NCI-H2107 treated with DMSO at 0.1 percent for 48 hours (cell line): ENCODE measurements around the gene CCT3.
"Not testable (repeated sequence)": the region's sequence is repeated elsewhere in the genome, so short reads cannot be mapped to it uniquely, and the experiment has no call there.

Experiments used
- DNase-seq: peaks from one replicate; lab custom pipeline; 2025; ENCODE audit not compliant: unreplicated experiment; lab: John Stamatoyannopoulos, UW

CCT3 gene

DNA sequence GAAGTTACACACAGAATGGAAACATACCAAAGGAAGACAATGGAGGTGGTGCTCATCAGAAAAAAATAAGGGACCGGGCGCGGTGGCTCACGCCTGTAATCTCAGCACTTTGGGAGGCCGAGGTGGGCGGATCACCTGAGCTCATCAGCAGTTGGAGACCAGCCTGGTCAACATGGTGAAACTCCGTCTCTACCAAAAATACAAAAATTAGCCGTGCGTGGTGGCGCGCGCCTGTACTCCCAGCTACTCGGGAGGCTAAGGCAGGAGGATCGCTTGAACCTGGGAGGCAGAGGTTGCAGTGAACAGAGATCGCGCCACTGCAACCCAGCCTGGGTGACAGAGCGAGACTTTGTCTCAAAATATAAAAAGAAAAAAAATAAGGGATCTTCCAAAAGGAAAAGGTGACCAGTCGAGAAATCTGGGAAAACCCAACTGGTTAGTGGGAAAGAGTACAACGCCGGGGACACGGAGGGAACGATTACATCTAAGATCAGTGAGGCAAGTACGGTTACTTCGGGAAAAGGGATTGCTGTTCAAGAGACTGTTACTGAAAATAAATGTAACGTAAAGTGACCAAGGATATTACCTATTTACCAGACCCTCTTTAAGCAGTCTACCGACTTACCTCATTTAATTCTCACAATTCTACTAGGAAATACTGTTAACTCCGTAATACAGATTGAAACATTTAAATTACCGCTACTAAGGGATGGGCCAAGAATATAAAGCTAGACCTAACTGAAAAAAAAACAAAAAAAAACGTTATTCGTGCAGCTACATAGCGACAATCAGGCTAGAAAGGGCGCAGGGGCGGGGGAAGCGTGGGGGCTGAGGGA, 822 bp downstream of the CCT3 start:
- no peak for DNase-seq

DNA sequence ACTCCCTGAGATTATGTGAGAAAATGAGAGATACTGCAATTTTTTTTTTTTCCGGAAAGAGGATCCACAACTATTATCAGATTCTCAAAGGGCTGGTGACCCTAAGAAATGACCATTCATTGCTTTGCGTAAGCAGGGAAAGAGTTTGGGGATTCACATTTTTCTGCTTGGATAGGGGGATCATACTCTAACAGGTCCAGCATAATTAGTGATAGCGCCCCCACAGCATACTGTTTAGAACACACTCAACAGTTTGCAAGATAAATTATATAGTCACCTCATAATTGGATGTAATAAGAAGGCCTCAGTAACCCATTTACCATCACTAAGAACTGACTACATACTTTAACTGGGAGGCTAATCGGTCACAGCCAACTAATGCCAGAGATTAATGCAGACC, 1.9 kb downstream of the CCT3 start:
- no peak for DNase-seq

DNA sequence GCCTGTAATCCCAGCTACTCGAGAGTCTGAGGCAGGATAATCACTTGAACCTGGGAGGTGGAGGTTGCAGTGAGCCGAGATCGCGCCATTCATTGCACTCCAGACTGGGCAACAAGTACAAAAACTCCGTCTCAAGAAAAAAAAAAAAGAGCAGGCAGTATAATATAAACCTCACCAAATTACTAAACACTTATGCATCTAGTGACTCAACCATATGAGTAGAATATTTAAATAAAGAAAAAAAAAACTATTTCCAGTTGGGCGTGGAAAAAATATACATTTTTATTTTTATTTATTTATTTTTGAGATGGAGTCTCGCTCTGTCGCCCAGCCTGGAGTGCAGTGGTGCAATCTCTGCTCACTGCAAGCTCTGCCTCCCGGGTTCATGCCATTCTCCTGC, 14.9 kb downstream of the CCT3 start:
- not testable (repeated sequence) for DNase-seq

GRCh38 chr1:156320560-156320959, 17.5 kb downstream of the CCT3 start:
- no peak for DNase-seq

DNA sequence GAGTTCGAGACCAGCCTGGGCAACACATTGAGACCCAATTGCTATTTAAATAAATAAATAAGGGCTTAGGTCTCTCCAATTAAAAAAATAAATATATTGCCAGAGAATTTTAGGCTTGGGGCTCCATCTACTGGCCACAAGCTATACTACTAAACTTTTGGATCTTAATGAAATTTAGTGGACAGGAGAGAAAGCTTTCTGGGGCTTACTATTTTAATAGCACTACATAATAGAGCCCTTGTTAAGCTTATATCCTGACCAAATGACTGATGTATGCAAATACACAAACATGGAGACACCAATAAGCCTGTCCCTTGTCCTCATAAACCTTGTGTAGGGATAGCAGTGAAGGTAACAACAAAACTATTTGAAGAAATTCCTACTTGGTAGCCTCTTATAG, 18.4 kb downstream of the CCT3 start:
- no peak for DNase-seq

DNA sequence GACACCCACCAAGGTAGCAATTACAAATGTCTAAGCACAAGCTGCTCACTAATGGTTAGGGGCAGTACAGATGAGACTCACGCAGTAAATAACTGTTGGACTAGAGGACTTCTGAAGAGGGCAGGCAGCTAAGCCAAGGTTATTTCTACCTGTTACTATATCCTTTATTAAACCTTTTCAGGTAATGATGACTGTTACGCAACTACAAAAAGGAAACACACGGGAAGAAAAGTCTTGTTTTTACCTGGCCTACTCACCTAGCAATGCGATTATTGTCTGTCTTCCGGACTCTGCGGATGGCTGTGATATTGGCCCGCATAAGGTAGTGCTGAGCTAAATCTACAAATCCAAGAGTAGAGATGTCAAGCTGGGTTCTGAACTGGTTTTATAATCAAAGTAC, 21.2 kb downstream of the CCT3 start:
- no peak for DNase-seq

- no peak for DNase-seq
Measured at GRCh38 chr1:156310962-156311361, 27.1 kb downstream of the CCT3 start.

GRCh38 chr1:156308078-156308477, 30.0 kb downstream of the CCT3 start:
- DNase-seq: no peak

GRCh38 chr1:156305215-156305614, 32.9 kb downstream of the CCT3 start:
- DNase-seq: no peak

- DNase-seq: no peak
Measured at GRCh38 chr1:156303241-156303640, 34.9 kb downstream of the CCT3 start.

DNA sequence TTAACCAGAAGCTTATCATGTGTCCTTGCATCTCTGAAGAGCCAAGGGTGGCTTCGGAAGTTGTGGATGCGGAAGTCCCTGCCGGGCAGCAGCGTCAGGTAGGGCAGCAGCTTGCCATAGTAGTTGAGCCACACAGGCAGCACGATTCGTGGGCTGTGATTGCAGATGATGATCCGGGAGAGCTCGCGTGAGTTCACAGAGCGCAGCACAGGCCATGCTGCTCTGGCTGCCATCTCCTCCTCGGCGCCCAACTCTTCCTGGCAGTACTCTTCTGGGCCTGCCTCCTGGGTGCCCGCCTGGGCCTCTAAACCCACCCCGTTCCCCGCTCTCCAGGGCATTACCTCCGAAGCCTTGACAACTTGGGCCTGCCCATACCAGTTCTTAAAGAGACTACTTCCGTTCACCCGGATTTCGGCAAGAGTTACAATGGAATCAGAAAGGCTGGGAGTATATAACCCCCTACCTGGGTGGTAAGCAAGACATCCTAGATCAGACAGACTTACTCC, 39.2 kb downstream of the CCT3 start, which contains the start of gene VHLL:
Gene VHLL (minus strand): TSS at position 456 of the 506 bp plus-strand sequence. CDS start 118 bp downstream, at position 338.
- DNase-seq: no peak

DNA sequence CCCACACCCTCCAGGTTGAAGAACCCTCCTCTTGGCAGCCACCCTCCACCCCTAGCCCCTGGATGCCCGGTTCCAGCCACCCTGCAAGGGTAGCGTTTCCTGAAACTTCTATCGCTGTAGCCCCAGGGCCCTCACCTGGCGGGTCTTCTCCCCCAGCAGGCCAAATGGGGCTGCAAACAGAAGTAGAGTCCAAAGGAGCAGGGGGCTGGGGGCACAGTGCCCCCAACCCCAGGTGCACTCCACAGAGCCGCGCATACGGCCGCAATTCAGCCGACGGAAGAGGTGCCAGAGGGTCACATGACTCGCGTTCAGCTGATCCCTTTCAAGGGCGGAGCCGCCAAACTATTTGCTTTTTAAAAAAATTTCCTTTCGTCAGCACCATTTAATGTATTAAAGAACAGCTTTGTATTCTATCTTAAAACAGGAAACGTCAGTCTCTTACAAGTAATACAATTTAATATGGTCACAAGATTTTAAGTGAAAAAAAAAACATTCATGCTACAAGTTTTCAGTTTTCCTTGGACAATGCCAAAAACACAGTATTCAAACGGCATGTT, 42.6 kb downstream of the CCT3 start, which contains the start of gene GLMP:
Gene GLMP (minus strand): TSS at position 289 of the 557 bp plus-strand sequence. CDS start 34 bp downstream, at position 255.
- DNase-seq: peak; percentile 36

- no peak for DNase-seq
Measured at GRCh38 chr1:156293895-156294294, 44.2 kb downstream of the CCT3 start.

GRCh38 chr1:156293098-156293434, 45.0 kb downstream of the CCT3 start:
- DNase-seq: no peak

GRCh38 chr1:156291226-156292061, 46.6 kb downstream of the CCT3 start:
- DNase-seq: no peak

DNA sequence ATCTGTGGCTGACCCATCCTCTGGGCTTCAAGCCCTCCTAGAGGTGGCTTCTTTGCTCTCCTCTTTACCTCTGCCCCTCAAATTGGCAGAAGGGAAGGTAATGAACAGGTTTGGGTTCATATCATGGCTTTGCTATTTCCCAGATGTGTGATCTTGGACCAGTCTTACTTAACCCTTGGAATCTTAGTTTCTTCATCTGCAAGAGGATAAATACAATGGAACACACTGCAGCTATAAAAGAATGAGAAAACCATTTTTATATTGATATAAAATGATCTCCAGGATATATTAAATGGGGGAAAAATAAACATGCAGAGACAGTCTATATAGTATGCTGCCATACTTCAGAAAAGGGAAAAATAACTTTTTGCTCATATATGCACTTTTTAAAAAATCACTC, 48.2 kb downstream of the CCT3 start:
- DNase-seq: no peak

DNA sequence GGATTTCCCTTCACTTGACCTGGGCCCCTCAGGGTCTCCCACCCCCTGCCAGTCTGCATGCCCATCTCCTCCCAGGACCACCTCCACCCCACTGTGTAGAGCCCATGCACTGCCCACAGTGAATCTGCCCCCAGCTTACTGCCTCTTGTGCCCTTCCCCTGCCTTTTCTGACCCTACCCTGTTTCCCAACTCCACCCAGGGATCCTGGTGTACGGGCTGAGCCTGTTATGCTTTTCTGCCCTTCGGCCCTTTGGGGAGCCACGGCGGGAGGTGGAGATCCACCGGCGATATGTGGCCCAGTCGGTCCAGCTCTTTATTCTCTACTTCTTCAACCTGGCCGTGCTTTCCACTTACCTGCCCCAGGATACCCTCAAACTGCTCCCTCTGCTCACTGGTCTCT, 52.0 kb downstream of the CCT3 start:
- no peak for DNase-seq

- DNase-seq: no peak
Measured at GRCh38 chr1:156285437-156285836, 52.7 kb downstream of the CCT3 start.

- DNase-seq: no peak
Measured at GRCh38 chr1:156284757-156285156, 53.3 kb downstream of the CCT3 start.

DNA sequence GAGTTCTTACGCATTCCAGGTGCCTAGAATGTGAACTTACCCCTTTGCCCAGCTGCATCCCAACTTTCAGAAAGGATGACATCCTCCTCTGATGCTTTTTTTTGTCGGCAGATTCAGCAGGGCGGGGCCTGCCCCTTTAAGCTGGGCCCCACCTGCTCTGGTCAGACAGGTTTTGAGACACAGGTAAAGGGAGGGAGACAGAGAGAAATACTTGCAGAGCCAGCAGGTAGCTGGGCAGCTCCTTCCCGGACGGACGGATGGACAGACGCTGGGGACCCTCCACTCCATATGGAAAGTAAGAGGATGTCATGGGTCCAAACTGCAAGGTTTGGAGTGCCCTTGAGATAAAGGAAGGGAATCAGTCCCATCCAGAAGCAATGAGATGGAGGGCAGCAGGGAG, 54.0 kb downstream of the CCT3 start, which contains the start of gene TMEM79:
Gene TMEM79 (plus strand): TSS at position 214 of the 400 bp plus-strand sequence. CDS start 902 bp downstream, outside the sequence.
- DNase-seq: no peak

DNA sequence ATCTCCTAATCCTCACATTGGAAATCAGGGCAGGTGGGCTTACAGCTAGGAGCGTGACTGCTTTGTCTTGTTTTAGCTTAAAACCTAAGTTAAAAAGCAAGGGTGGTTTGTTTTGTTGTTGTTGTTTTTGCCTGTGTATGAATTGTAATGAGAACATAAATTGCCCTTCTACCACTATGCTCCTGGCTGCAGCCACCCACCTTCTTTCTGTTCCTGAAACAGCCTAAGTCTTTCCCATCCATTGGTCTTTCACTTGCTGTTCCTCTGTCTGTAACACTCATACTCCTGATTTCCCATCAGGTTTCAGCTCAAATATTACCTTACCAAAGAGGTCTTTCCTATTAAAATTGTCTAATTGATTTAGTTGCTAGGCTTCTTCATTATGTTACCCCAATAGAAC, 54.6 kb downstream of the CCT3 start:
- no peak for DNase-seq
